KMS-11 (cell line): ENCODE measurements around the gene FKBP7.
"Not testable (repeated sequence)": the region's sequence is repeated elsewhere in the genome, so short reads cannot be mapped to it uniquely, and the experiment has no call there.

Experiments
- H2AFZ ChIP-seq: fragments of 200-600 bp; sonication (generic); 2 replicates; pipeline ENCODE4 v1.6.1; 2016; ENCODE audit warnings: antibody characterized with exemption, mixed run types, low read depth
- H3K27ac ChIP-seq: fragments of 200-600 bp; sonication (generic); 2 replicates; pipeline ENCODE4 v1.6.1; 2016; ENCODE audit warnings: mild to moderate bottlenecking, mixed run types
- H3K27me3 ChIP-seq: fragments of 200-600 bp; sonication (generic); 2 replicates; pipeline ENCODE4 v1.6.1; 2017; ENCODE audit warnings: mild to moderate bottlenecking, low read depth, mixed run types, moderate library complexity; ENCODE audit not compliant: insufficient read depth
- H3K36me3 ChIP-seq: fragments of 200-600 bp; sonication (generic); 2 replicates; pipeline ENCODE4 v1.6.1; 2017; ENCODE audit warnings: mild to moderate bottlenecking, mixed run types; ENCODE audit not compliant: insufficient read depth
- H3K4me1 ChIP-seq: fragments of 200-600 bp; sonication (generic); 2 replicates; pipeline ENCODE4 v1.6.1; 2016; ENCODE audit warnings: mild to moderate bottlenecking, low read depth, mixed run types; ENCODE audit not compliant: poor library complexity, severe bottlenecking
- H3K4me2 ChIP-seq: fragments of 200-600 bp; sonication (generic); 2 replicates; pipeline ENCODE4 v1.7.0; 2016; ENCODE audit warnings: mild to moderate bottlenecking, mixed run types
- H3K4me3 ChIP-seq: fragments of 200-600 bp; sonication (generic); IDR thresholded peaks from 2 replicates; pipeline ENCODE4 v1.6.1; 2017; ENCODE audit warnings: low read depth, low read length, mixed read lengths; ENCODE audit not compliant: insufficient read depth
- H3K79me2 ChIP-seq: fragments of 200-600 bp; sonication (generic); 2 replicates; pipeline ENCODE4 v1.6.1; 2016; ENCODE audit warnings: low read depth, mixed run types; ENCODE audit not compliant: insufficient read depth
- H3K9ac ChIP-seq: fragments of 200-600 bp; sonication (generic); 2 replicates; pipeline ENCODE4 v1.6.1; 2016; ENCODE audit warnings: mild to moderate bottlenecking, mixed run types
- H4K20me1 ChIP-seq: fragments of 200-600 bp; sonication (generic); 2 replicates; pipeline ENCODE4 v1.6.1; 2016; ENCODE audit warnings: mild to moderate bottlenecking, mixed run types; ENCODE audit not compliant: insufficient read depth
- TF ChIP-seq, protein P1 (sequence below): fragments of 200-600 bp; sonication (generic); conservative IDR thresholded peaks from 2 replicates; pipeline ENCODE4 v1.6.1; 2017; ENCODE audit warnings: low read depth, mild to moderate bottlenecking, antibody characterized with exemption, low read length, moderate library complexity, mixed read lengths

Gene FKBP7

DNA sequence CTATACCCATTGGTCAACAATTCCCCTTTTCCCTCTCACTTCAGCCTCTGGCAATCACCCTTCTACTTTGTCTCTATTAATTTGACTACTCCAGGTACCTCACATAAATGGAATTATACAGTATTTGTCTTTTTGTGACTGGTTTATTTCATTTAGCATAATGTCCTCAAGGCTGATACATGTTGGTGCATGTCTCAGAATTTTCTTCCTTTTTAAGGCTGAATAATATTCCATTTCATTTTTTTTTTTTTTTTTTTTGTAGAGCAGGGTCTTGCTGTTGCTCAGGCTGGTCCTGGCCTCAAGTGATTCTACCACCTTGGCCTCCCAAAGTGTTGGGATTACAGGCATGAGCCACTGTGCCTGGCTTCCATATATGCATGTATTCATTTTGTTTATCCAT lies 1.9 kb downstream of the FKBP7 start:
- peaks cover 25% of the 10 kb centered on the region for H3K4me1 ChIP-seq
- no peak overlapping the region for H3K27ac ChIP-seq
- H3K79me2 ChIP-seq = peaks cover 3% of the 10 kb centered on the region; the same call in 1 of the 2 replicates
- no peak overlapping the region for H3K4me2 ChIP-seq
- H3K27me3 ChIP-seq = no peaks in the 10 kb centered on the region
- H3K4me3 ChIP-seq = no peak overlapping the region
- H4K20me1 ChIP-seq = no peaks in the 10 kb centered on the region
- H3K9ac ChIP-seq = no peak overlapping the region
- TF ChIP-seq, protein P1, sequence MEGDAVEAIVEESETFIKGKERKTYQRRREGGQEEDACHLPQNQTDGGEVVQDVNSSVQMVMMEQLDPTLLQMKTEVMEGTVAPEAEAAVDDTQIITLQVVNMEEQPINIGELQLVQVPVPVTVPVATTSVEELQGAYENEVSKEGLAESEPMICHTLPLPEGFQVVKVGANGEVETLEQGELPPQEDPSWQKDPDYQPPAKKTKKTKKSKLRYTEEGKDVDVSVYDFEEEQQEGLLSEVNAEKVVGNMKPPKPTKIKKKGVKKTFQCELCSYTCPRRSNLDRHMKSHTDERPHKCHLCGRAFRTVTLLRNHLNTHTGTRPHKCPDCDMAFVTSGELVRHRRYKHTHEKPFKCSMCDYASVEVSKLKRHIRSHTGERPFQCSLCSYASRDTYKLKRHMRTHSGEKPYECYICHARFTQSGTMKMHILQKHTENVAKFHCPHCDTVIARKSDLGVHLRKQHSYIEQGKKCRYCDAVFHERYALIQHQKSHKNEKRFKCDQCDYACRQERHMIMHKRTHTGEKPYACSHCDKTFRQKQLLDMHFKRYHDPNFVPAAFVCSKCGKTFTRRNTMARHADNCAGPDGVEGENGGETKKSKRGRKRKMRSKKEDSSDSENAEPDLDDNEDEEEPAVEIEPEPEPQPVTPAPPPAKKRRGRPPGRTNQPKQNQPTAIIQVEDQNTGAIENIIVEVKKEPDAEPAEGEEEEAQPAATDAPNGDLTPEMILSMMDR = no peak
- H2AFZ ChIP-seq = no peak overlapping the region
- no peaks in the 10 kb centered on the region for H3K36me3 ChIP-seq

DNA sequence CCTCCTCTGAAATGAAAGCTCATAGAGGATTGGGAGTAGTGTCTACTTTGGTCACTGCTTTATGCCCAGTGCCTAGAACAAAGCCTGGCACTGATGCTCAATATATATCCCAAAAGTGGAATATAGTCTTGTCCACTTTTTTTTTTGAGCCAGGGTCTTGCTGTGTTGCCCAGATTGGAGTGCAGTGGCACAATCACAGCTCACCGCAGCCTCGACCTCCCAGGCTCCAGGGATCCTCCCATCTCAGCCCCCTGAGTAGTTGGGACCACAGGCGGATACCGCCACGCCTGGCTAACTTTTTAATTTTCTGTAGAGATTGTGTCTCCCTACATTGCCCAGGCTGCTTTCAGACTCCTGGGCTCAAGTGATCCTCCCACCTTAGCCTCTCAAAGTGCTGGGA lies 3.8 kb downstream of the FKBP7 start:
- TF ChIP-seq, protein P1 = no peak
- H3K4me2 ChIP-seq = no peak overlapping the region
- H3K9ac ChIP-seq = no peak overlapping the region
- no peaks in the 10 kb centered on the region for H3K79me2 ChIP-seq
- no peak overlapping the region for H3K4me3 ChIP-seq
- no peak overlapping the region for H2AFZ ChIP-seq
- no peak overlapping the region for H3K27ac ChIP-seq
- H3K36me3 ChIP-seq = no peaks in the 10 kb centered on the region
- peaks cover 15% of the 10 kb centered on the region for H3K4me1 ChIP-seq
- H4K20me1 ChIP-seq = no peaks in the 10 kb centered on the region
- H3K27me3 ChIP-seq = no peaks in the 10 kb centered on the region

DNA sequence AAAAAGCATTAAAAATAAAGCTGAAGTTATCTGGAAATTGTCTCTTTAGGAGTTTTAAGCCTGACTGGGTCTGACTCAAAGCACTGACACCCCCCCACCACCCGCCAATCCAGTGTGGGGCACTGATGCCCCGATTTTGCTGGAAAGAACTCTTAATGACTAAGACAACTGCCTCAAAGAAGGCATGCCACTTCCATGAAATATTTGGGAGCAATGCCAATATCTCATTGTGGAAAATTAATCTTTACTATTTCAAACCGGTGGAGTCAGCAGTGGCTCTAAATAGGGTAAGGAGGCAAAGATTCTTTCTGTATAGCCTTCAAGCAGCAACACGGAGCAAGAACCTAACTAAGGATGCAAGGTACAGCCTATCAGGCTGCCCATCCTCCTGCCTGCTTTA lies 4.5 kb downstream of the FKBP7 start:
- H3K27me3 ChIP-seq = no peaks in the 10 kb centered on the region
- no peak overlapping the region for H3K27ac ChIP-seq
- H3K4me3 ChIP-seq = no peak overlapping the region
- no peak overlapping the region for H2AFZ ChIP-seq
- H3K4me2 ChIP-seq = no peak overlapping the region
- H3K4me1 ChIP-seq = peaks cover 10% of the 10 kb centered on the region
- H3K36me3 ChIP-seq = no peaks in the 10 kb centered on the region
- no peaks in the 10 kb centered on the region for H3K79me2 ChIP-seq
- no peak overlapping the region for H3K9ac ChIP-seq
- H4K20me1 ChIP-seq = no peaks in the 10 kb centered on the region
- TF ChIP-seq, protein P1 = no peak

DNA sequence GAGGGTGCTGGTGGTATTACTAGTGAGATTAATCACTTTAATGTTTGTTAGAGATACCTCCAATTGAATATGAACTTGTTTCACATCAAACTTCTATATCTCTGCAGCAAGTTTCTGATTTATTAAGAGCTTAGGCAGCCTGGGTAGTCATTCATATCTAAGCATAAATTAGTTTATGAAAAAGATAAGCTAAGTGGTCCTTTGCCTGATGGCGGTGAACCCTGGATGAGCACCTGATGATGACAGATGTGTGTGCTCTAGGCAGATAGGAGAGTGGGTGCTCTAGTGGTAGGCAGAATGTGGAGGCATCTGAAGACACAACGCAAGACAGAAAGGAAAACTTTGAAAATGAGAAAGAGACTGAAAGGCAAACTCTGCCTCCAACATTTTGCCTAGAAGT lies 5.0 kb downstream of the FKBP7 start:
- no peak overlapping the region for H3K4me2 ChIP-seq

DNA sequence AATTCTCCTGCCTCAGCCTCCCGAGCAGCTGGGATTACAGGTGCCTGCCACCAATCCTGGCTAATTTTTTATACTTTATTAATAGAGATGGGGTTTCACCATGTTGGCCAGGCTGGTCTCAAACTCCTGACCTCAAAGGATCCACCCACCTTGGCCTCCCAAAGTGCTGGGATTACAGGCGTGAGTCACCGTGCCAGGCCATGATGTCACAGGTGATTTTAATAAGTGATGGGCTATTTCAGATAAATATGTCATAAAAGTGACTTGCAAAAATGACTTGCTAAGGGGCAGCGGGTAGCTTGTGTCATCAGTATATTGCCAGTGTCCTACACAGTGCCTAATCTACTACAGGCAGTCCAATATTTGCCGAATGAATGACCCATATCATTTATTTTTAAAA lies 7.1 kb downstream of the FKBP7 start:
- H3K4me2 ChIP-seq, H3K27me3 ChIP-seq, H3K4me1 ChIP-seq, H4K20me1 ChIP-seq, H3K36me3 ChIP-seq, H3K27ac ChIP-seq, H3K9ac ChIP-seq, H2AFZ ChIP-seq, H3K4me3 ChIP-seq, H3K79me2 ChIP-seq: not testable (repeated sequence)

More for the DNA sequence above, 5.0 kb downstream of the FKBP7 start:
- H3K27ac ChIP-seq = no peak overlapping the region
- no peak overlapping the region for H2AFZ ChIP-seq
- H4K20me1 ChIP-seq = no peaks in the 10 kb centered on the region
- H3K4me3 ChIP-seq = no peak overlapping the region
- H3K9ac ChIP-seq = no peak overlapping the region
- no peaks in the 10 kb centered on the region for H3K79me2 ChIP-seq
- H3K36me3 ChIP-seq = no peaks in the 10 kb centered on the region
- peaks cover 10% of the 10 kb centered on the region for H3K4me1 ChIP-seq
- TF ChIP-seq, protein P1 = no peak
- no peaks in the 10 kb centered on the region for H3K27me3 ChIP-seq
